Type B pancreatic cell (in vitro differentiated cells): ENCODE data around the gene IL3. TPM values are rescaled to one million over a fixed set of nuclear protein-coding genes. Genes with fewer than 3 reads are reported as not detected.

Experiments used
- DNase-seq: peaks from one replicate; pipeline ENCODE4 v3.0.0; 2021; ENCODE audit warnings: mixed read lengths; ENCODE audit not compliant: unreplicated experiment; ENCODE audit errors: extremely low spot score
- H3K27ac Mint-ChIP-seq: 2 replicates; pipeline ENCODE4 v1.8.0; 2021; ENCODE audit warnings: mild to moderate bottlenecking, mixed read lengths
- H3K27me3 Mint-ChIP-seq: 2 replicates; pipeline ENCODE4 v1.8.0; 2021; ENCODE audit warnings: mixed read lengths
- H3K36me3 Mint-ChIP-seq: 2 replicates; pipeline ENCODE4 v1.8.0; 2021; ENCODE audit warnings: mixed read lengths
- H3K4me1 Mint-ChIP-seq: one replicate; pipeline ENCODE4 v1.8.0; 2021; ENCODE audit warnings: mixed read lengths; ENCODE audit not compliant: unreplicated experiment
- H3K4me3 Mint-ChIP-seq: 2 replicates; pipeline ENCODE4 v1.8.0; 2021; ENCODE audit warnings: mild to moderate bottlenecking, mixed read lengths
- H3K9me3 Mint-ChIP-seq: 2 replicates; pipeline ENCODE4 v1.8.0; 2021; ENCODE audit warnings: mixed read lengths
- total RNA-seq: library from RNA; stranded (reverse); gene quantifications from 2 replicates; pipeline ENCODE4 v1.2.1, GENCODE V29; 2021; ENCODE audit warnings: low replicate concordance
- TF ChIP-seq, protein P1 (sequence below): fragments of 200-600 bp; sonication (generic); conservative IDR thresholded peaks from 2 replicates; pipeline ENCODE4 v1.5.0; 2021; ENCODE audit warnings: antibody characterized with exemption, mild to moderate bottlenecking

The IL3 gene
- total RNA-seq, 1 donor from 2014 or later, result not detected

- Mint-ChIP-seq H3K9me3 (peaks cover 3% of the 10 kb centered on the region), H3K4me1 (no peaks in the 10 kb centered on the region), H3K27ac (no peak overlapping the region), H3K4me3 (no peak overlapping the region), H3K27me3 (peaks cover 6% of the 10 kb centered on the region), H3K36me3 (no peaks in the 10 kb centered on the region)
- TF ChIP-seq, protein P1, sequence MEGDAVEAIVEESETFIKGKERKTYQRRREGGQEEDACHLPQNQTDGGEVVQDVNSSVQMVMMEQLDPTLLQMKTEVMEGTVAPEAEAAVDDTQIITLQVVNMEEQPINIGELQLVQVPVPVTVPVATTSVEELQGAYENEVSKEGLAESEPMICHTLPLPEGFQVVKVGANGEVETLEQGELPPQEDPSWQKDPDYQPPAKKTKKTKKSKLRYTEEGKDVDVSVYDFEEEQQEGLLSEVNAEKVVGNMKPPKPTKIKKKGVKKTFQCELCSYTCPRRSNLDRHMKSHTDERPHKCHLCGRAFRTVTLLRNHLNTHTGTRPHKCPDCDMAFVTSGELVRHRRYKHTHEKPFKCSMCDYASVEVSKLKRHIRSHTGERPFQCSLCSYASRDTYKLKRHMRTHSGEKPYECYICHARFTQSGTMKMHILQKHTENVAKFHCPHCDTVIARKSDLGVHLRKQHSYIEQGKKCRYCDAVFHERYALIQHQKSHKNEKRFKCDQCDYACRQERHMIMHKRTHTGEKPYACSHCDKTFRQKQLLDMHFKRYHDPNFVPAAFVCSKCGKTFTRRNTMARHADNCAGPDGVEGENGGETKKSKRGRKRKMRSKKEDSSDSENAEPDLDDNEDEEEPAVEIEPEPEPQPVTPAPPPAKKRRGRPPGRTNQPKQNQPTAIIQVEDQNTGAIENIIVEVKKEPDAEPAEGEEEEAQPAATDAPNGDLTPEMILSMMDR, result no peak
- DNase-seq, result no peak
These were observed 34.1 kb downstream of the IL3 start for GRCh38 chr5:132094393-132095076.

DNA sequence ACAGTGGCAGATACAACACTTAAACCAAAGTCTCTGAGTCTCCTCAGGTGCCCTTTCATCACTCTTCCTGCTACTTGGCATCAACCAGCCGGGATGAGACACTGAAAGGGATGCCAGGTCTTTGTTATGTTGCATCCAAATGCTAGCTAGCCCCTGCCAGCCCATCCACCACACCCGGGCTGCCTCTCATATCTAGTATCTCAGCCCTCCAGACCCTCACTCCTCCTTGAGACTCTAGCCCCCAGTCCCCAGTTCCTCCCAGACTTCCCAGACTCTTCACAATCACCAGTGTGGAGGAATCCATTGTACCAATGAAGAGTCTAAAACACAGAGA is 34.6 kb downstream of the IL3 start:
- Mint-ChIP-seq H3K9me3 (peaks cover 3% of the 10 kb centered on the region), H3K4me1 (no peaks in the 10 kb centered on the region), H3K36me3 (no peaks in the 10 kb centered on the region), H3K27me3 (peaks cover 6% of the 10 kb centered on the region), H3K4me3 (no peak overlapping the region), H3K27ac (no peak overlapping the region)
- DNase-seq, result no peak
- TF ChIP-seq, protein P1, result no peak

DNA sequence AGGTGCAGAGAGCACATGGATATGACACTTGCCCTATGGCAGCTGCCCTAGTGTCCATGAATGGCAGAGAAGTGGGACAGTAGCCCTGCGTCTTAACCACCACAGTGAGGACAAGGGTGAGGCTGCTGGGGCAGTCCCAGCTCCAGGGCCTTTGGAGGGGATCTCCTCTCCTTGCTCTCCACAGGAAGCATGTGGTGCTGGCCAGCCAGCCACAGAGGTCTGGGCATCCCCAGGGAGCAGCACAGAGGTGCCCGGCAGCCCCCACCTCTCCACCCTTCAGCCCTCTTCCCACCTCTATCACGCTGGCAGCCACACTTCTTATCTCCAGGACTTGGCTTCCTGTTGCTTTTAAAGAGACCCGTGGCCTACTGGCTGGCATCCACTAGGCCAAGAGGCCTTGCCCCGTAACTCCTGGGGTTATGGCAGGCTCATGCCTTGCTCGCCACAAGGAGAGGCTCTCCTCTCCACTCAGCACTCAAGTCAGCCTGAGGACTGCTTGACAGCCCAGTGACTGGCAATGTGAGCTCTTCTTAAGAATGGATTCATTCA is 35.0 kb downstream of the IL3 start:
- no peaks in the 10 kb centered on the region for H3K4me1 Mint-ChIP-seq
- H3K36me3 Mint-ChIP-seq, result no peaks in the 10 kb centered on the region

DNA sequence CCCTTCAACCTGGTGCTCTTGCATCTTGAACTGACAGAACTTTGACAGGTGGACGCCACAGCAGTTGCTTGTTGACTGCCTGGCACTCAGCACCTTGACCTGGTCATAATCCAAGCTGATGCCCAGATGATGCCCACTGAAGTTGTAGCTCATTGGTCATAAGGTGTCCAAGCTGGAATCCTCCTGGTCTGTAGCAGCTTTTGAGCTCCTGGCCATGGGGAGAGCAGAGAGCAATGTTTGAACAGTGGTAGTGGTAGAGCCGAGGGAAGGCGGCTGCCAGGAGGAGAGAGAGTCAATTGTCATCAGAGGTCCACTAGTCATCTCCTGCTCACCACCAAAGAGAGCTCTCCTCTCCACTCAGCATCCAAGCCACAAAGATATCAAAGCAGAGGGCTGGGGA is 36.4 kb downstream of the IL3 start:
- Mint-ChIP-seq H3K36me3 (no peaks in the 10 kb centered on the region), H3K9me3 (peaks cover 3% of the 10 kb centered on the region), H3K27ac (no peak overlapping the region), H3K27me3 (peaks cover 6% of the 10 kb centered on the region), H3K4me3 (no peak overlapping the region), H3K4me1 (no peaks in the 10 kb centered on the region)
- TF ChIP-seq, protein P1, result no peak
- no peak for DNase-seq

More for the DNA sequence above, 35.0 kb downstream of the IL3 start:
- H3K27me3 Mint-ChIP-seq, result peaks cover 6% of the 10 kb centered on the region
- no peak overlapping the region for H3K4me3 Mint-ChIP-seq
- H3K27ac Mint-ChIP-seq, result no peak overlapping the region
- DNase-seq, result no peak
- TF ChIP-seq, protein P1, result no peak
- peaks cover 3% of the 10 kb centered on the region for H3K9me3 Mint-ChIP-seq

DNA sequence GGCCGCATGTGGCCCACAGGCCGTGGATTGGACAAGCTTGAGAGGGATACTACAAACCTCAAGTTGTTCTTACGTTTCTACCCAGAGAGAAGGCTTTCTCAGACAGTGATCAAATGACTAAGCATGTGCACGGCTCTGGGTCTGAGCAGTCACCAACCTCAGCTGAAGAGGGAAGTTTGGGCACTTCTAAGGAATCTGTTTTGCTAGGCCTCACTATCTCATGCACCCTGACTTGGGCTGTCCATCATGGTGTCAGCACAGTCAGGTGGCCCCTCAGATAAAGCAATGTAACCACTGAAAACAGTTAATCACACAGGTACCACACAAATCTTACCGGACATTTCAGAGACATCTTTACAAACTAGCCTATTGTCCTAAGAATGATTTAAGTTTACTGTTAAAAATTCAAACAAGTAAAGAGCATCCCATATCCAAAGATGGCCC is 37.7 kb downstream of the IL3 start:
- peaks cover 3% of the 10 kb centered on the region for H3K9me3 Mint-ChIP-seq
- no peak overlapping the region for H3K27ac Mint-ChIP-seq
- no peak for DNase-seq
- H3K4me1 Mint-ChIP-seq, result no peaks in the 10 kb centered on the region
- no peaks in the 10 kb centered on the region for H3K36me3 Mint-ChIP-seq
- peaks cover 6% of the 10 kb centered on the region for H3K27me3 Mint-ChIP-seq
- H3K4me3 Mint-ChIP-seq, result no peak overlapping the region
- TF ChIP-seq, protein P1, result no peak
